ENCODE measurements around the gene COG8.
A peak's percentile ranks its signal among the peaks of the same experiment; 100 is the strongest.

COG8 gene

DNA sequence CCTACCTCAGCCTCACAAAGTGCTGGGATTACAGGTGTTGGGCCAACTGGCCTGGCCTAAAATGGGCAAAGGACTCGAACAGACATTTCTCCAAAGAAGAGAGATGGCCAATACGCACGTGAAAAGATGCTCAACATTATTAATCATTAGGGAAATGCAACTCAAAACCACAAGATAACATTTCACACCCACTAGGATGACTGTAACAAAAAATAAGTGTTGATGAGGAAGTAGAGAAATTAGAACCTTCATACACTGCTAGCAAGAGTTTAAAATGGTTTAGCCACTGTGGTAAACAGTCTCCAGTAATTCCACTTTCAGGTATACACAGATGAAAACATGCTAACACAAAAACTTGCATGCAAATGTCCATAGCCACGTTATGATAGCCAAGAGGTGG, 6.6 kb upstream of the COG8 start:
- DNase-seq = no peak

GRCh38 chr16:69344171-69344570, 4.8 kb upstream of the COG8 start:
- DNase-seq = no peak

GRCh38 chr16:69340095-69340644, 806 bp upstream of the COG8 start:
- DNase-seq = no peak

DNA sequence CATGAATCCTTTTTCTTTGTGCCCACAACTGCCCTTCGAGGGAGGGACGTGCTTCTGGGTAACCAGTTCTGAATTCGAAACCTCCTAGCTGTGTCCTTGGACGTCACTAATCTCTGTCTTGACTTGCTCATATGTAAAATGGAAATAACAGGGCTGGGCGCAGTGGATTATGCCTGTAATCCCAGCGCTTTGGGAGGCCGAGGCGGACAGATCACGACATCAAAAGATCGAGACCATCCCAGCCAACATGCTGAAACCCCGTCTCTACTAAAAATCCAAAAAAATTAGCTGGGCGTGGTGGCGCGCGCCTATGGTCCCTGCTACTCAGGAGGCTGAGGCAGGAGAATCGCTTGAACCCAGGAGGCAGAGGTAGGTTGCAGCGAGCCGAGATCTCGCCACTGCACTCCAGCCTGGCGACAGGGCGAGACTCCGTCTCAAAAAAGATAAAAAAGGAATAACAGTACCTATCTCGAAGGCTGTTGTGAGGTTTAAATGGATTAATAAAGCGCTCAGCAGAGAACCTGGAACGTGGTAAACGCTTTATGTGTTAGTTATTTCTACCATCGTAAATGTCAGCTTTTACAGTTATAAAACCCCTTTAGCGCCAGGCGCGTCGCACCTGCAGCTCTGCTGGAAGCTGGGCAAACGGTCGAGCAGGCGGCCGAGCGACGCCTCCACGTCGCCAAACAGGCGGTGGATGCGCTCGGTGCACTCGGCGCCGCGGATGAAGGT, 641 bp downstream of the COG8 start:
- DNase-seq = no peak

- DNase-seq = no peak
Observed at GRCh38 chr16:69334696-69335095, 4.7 kb downstream of the COG8 start.

DNA sequence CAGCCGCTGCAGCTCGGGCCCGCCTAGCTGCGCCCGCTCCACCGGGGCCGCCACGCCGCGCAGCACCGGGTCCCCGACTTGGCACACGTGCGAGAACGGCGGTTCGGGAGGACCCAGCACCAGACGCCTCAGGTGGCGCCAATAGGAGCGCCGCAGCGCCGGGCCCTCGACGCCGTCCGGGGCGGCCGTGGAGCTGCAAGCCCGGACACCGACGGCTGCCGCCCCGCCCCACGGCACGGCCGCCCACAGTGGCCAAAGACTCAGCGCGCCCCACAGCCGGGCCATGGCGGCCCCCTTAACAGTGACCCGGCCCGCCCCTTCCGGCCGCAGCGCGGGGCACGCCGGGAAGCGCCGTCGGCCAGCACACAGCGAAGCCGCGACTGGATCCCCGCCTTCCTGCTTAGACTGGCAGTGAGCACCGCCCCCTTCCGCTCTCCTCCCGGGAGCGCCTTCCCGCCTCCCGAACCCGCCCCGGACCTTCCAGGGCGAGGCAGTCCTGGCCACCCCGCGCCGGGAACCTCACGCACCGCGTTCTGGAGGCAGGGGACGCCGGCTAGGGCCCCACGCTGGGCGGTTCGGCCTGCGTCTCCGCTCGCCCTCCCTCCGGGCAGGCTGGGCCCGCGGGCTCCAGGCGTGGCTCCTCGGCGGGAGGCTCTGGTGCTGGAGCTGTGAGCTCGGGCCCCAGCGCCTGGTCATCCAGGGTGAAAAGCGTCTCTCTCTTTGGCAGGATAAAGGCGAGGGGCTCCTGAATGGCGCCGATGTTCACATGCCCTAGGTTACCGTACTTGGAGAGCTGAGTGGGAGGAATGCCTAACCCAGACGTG, 8.9 kb downstream of the COG8 start, which contains the start of gene PDF:
Gene PDF, minus strand, starts transcription at position 303 of the 824 bp plus-strand sequence. Its CDS starts 18 bp downstream, at position 285.
- DNase-seq = peak; percentile 78

DNA sequence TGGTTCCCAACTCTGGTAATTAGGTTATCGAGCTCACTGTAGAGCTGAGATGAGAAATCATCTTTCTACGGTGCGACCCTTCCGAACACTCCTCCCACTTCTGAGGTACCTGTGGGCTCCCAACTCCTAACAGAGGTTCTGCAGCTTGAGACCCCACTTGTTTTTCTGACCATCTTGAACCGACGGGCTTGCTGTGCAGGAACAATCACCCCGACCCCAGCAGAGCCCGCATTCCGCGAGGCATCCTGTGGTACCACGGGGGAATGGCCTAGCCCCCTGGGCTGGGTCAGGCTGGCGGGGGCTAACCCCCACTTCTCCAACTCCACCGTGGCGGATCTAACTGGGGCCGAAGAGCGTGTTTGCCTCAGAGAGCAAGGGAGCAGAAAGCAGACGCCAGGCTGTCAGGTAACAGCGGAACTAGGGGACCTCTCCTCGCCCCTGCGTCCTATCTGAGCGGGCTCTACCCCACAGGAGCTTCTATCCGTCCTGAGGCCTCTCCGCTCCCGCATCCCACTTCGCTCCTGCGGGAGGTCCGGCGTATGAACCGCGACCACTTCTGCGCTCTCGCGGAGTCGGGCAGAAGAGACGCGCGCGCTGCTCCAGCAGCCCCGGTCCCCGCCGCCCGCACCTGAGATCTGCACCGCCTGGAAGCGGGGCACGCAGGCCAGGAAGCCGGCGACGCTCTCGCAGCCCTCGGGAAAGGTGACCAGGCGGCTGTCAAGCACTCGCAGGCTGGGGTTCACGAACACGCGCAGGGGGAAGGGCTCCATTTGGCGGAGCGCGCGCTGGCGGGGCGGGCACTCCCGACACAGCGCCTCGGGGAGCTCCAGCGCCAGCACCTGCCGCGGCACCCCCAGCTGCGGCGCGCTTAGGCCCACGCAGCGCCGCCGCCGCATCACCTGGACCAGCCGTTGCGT, 9.7 kb downstream of the COG8 start:
- DNase-seq = no peak

DNA sequence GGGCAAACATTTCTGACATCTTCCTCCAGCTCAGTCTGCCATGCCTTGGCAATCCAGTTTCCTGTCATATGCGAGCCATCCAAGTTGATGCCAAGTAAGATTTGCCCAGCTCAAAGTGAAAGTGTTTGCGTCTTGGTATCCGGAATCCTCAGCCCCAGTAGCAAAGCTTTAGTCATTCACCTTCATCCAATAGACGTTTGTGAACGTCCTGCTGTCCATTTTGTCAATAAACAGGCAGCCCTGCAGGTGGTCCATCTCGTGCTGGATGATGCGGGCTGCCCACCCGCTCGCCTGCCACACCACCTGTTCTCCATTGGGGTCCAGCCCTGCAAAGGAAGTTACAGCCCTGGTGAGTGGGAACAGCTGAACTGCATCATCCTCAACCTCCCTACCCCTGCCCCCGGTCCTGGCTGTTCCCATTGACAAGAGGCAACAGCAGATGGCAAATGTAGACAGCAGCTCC, 10.5 kb downstream of the COG8 start:
- DNase-seq = peak; percentile 31

GRCh38 chr16:69327585-69328310, 11.6 kb downstream of the COG8 start:
- no peak for DNase-seq

DNA sequence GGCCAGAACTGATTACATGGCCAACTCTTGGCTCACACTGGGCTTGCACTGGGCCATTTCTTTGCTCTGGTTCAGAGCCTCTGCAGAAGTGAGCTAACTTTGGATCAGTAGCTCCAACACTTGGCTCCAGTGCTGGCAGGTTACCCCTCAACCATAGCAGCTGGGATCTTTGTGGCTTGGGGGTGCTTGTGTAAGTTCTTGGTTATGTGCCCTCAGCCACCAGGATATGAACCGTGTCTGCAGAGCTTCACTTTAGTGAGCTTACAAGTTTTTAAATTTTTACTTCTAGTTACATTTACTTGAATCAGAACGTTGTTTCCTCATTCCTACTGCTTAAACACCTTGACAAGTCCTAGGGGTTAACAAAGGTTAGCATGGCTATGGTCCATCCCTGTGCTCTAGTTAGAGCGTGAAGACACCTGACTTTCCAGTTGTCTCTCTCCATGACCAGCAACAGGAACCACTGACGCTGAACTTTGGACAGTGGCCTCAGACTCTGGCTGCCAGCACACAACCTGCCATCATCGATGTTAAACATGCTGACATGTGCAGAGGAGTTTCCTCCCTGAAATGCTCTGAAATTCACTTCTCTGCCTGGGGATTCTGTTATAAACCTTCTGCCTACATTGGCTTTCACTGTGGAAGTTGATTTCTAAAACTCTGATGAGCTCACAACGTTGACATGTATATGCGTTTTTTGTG, 13.0 kb downstream of the COG8 start:
- no peak for DNase-seq

DNA sequence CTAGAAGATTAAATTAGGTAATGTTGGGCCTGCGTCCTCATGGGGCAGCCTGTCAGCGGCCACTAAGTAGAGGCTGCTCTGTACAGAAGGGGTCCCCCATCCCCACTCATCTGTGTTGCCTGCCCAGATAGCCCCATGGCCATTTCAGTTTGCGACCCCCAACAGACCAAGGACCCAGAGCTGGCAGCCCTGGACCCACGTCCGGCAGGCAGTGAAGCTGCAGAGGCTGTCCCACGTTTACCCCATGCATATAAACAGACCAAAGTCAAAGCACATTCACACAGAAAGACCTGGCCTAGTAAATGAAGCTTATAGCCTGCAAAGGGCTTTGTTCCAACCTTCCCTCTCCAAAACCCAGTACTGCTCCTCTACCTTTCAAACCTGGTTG, 13.6 kb downstream of the COG8 start:
- no peak for DNase-seq

GRCh38 chr16:69324585-69325253, 14.6 kb downstream of the COG8 start:
- DNase-seq = no peak

DNA sequence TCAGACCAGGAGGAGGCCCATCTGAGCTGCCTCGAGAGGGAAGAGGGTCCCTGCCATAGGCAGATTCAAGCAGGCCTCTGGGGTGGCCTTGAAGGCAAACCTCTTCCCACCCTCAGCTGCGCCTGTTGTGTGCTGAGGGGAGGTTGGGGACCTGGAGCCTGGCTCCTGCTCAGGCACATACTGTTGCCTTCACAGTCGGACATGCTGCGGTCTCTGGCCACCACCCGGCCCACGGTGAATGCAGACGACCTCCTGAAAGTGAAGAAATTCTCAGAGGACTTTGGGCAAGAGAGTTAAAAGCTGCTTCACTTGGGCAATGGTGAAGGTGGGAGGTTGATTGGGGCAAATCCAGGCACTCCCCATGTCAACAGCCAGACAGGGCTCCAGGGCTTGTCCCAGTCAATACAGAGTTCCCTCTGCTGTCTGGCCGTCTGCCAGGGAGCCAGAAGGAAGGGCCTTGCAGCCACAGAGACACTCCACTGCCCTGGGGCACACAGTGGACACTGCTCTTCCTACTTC, 15.3 kb downstream of the COG8 start:
- DNase-seq = no peak

GRCh38 chr16:69323415-69323814, 15.9 kb downstream of the COG8 start:
- DNase-seq = no peak

DNA sequence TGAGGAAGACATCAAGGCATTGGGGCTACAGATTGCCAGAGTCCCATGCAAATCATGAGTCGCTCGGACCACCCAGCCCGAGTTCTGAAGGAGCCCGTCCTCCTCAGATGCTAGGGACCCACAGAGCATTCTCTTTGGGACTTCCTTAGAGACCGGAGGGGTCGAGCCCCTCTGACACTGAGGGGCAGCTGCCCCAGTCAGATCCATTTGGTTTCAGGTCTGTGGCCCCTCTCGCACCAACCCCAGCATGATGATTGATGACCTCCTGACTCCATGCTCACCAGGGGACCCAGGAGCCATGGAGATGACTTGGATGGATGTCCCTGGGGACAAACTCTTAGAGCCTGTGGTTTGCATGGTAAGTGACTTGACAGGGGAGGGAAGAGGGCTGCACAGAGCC, 17.0 kb downstream of the COG8 start:
- no peak for DNase-seq

DNA sequence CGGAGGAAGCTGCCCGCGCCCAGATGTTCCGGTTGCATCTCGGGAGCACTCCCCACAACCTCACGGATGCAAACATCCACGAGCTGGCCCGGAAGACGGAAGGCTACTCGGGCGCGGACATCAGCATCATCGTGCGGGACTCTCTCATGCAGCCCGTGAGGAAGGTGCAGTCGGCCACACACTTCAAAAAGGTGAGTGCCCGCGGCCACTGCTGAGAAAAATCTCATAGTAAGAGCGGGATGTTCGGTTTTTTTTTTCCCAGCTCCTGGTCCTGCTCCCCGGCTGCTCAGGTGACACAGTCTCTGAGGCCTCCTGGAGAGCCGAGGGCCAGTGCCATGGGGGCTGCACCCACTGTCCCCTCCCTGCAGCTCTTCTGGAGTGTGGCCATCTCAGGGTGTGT, 18.3 kb downstream of the COG8 start:
- DNase-seq = no peak

GRCh38 chr16:69320740-69321073, 18.7 kb downstream of the COG8 start:
- no peak for DNase-seq

GRCh38 chr16:69319826-69320739, 19.3 kb downstream of the COG8 start:
- DNase-seq = no peak

DNA sequence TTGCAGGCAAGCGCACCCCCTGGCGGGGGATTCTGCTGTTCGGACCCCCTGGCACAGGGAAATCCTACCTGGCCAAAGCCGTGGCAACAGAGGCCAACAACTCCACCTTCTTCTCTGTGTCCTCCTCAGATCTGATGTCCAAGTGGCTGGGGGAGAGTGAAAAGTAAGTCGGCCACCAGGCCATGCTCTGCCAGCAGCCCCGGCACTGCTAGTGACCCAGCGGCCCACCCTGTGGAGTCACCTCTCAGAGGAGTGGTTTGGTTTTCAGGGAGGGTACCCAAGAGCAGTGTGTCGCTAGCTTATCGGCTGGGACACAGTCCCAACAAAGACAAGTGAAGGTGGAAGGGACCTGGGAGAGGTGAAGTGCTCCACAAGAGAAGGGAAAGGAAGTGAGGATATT, 20.0 kb downstream of the COG8 start:
- no peak for DNase-seq

- DNase-seq = no peak
Observed at GRCh38 chr16:69318911-69319289, 20.5 kb downstream of the COG8 start.

Measured in DMS 273 treated with DMSO at 0.1 percent for 48 hours (cell line).